Prostate gland (tissue), 2 donors: ENCODE data around the gene RHBDL2.

ENCODE experiments used
- POLR2A ChIP-seq: fragments of 450-650 bp; IDR thresholded peaks from one replicate; pipeline ENCODE4 v1.6.1; 2016; ENCODE audit warnings: antibody characterized with exemption, mild to moderate bottlenecking
- POLR2AphosphoS5 ChIP-seq: sonication (generic); formaldehyde crosslinking; IDR thresholded peaks from one replicate; pipeline ENCODE4 v1.6.1; 2017; ENCODE audit warnings: antibody characterized with exemption
- TF ChIP-seq, protein P1 (sequence below), 4 experiments: fragments of 200-600 bp in 2 of 4; fragments of 450-650 bp in 2 of 4; sonication (generic) in 2 of 4; IDR thresholded peaks; 1 replicate in 3 of 4; 2 replicates in 1 of 4; pipeline ENCODE4 v1.5.1; 2016 to 2019; ENCODE audit warnings: antibody characterized with exemption in 4 of 4, mild to moderate bottlenecking in 2 of 4, moderate library complexity in 2 of 4

- TF ChIP-seq POLR2A, result no peak
- TF ChIP-seq, protein P1, sequence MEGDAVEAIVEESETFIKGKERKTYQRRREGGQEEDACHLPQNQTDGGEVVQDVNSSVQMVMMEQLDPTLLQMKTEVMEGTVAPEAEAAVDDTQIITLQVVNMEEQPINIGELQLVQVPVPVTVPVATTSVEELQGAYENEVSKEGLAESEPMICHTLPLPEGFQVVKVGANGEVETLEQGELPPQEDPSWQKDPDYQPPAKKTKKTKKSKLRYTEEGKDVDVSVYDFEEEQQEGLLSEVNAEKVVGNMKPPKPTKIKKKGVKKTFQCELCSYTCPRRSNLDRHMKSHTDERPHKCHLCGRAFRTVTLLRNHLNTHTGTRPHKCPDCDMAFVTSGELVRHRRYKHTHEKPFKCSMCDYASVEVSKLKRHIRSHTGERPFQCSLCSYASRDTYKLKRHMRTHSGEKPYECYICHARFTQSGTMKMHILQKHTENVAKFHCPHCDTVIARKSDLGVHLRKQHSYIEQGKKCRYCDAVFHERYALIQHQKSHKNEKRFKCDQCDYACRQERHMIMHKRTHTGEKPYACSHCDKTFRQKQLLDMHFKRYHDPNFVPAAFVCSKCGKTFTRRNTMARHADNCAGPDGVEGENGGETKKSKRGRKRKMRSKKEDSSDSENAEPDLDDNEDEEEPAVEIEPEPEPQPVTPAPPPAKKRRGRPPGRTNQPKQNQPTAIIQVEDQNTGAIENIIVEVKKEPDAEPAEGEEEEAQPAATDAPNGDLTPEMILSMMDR (IDR thresholded peaks at IDR 0.05), result no peak
- no peak for TF ChIP-seq POLR2AphosphoS5
These were observed 81.2 kb downstream of the RHBDL2 start for GRCh38 chr1:38860454-38860795.
